H1 (cell line): ENCODE data around the gene ASB3. TPM values are rescaled to one million over a fixed set of nuclear protein-coding genes. Genes with fewer than 3 reads are reported as not detected.

Experiments
- CHD7 ChIP-seq: fragments of 300-600 bp; sonication (generic); IDR thresholded peaks from 2 replicates; pipeline ENCODE4 v1.7.1; 2012; ENCODE audit warnings: low read length, moderate library complexity, mild to moderate bottlenecking, inconsistent platforms; ENCODE audit not compliant: insufficient replicate concordance
- HDAC6 ChIP-seq: IDR thresholded peaks from one replicate; pipeline ENCODE4 v1.7.1; 2012; ENCODE audit warnings: low read depth, mild to moderate bottlenecking, inconsistent platforms, low read length, moderate library complexity
- polyA plus RNA-seq, 7 experiments: library from polyadenylated mRNA; depleted of rRNA in 3 of 7; stranded (reverse) in 5 of 7; unstranded in 2 of 7; fragments of >200 nt in 5 of 7; fragments of 200-250 nt in 2 of 7; gene quantifications; 1 replicate in 5 of 7; 2 replicates in 1 of 7; 4 replicates in 1 of 7; pipeline versions ENCODE4 v1.2.1 to v1.2.3, GENCODE V29; 2011 to 2013; ENCODE audit warnings: missing spikeins in 2 of 7, mixed read lengths in 2 of 7
- total RNA-seq: library from RNA; stranded (reverse); fragmentation: NEBNext Ultra II Directional; extraction: Animal tissue kit (Norgen Biotek cat#: 25700); gene quantifications from 2 replicates; pipeline ENCODE4 v1.2.1, GENCODE V29; 2021

ASB3 gene
- total and polyA plus RNA-seq, 2 of the 8 experiments (the other 6 are each of a cell fraction or from before 2014, with no cell fraction given) = 22.6 to 25.4 TPM

- TF ChIP-seq HDAC6 (no peak), CHD7 (no peak)
Observed at GRCh38 chr2:53701221-53701620, 85.5 kb downstream of the ASB3 start (continued).
